Fibroblast of villous mesenchyme (primary cell): ENCODE measurements around the gene MPEG1. TPM values are rescaled to one million over a fixed set of nuclear protein-coding genes. Genes with fewer than 3 reads are reported as not detected.

Experiments used
- DNase-seq: peaks from one replicate; pipeline ENCODE4 v3.0.0-alpha.2; 2010; ENCODE audit warnings: low read depth
- H3K4me3 ChIP-seq: 2 replicates; pipeline ENCODE4 v1.5.1; 2011; ENCODE audit warnings: low read depth, mild to moderate bottlenecking, low read length
- total RNA-seq: library from RNA; depleted of rRNA; stranded (reverse); fragments of >200 nt; gene quantifications from 2 replicates; pipeline ENCODE4 v1.2.3, GENCODE V29; 2012
- TF ChIP-seq, protein P1 (sequence below): IDR thresholded peaks from 2 replicates; pipeline ENCODE4 v1.5.1; 2012; ENCODE audit warnings: low read depth, mild to moderate bottlenecking, low read length; ENCODE audit not compliant: insufficient read depth

Gene MPEG1
- total RNA-seq, 1 donor, result not detected

DNA sequence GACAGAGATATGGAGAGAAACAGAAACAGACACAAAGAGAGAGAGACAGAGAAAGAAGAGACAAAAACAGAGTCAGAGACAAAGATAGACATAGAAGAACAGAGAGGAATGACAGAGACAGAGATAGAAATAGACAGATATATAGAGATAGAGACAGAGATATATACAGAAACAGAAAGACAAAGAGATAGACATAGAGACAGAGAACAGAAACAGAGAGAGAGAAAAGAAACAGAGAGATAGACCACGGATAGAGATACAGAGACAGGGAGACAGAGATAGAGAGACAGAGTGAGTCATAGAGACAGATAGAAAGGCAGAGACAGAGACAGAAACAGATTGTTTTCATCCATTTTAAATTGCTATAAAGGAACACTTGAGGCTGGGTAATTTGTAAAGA, 12.3 kb upstream of the MPEG1 start:
- TF ChIP-seq, protein P1, sequence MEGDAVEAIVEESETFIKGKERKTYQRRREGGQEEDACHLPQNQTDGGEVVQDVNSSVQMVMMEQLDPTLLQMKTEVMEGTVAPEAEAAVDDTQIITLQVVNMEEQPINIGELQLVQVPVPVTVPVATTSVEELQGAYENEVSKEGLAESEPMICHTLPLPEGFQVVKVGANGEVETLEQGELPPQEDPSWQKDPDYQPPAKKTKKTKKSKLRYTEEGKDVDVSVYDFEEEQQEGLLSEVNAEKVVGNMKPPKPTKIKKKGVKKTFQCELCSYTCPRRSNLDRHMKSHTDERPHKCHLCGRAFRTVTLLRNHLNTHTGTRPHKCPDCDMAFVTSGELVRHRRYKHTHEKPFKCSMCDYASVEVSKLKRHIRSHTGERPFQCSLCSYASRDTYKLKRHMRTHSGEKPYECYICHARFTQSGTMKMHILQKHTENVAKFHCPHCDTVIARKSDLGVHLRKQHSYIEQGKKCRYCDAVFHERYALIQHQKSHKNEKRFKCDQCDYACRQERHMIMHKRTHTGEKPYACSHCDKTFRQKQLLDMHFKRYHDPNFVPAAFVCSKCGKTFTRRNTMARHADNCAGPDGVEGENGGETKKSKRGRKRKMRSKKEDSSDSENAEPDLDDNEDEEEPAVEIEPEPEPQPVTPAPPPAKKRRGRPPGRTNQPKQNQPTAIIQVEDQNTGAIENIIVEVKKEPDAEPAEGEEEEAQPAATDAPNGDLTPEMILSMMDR, result no peak
- DNase-seq, result no peak
- H3K4me3 ChIP-seq, result no peak overlapping the region

DNA sequence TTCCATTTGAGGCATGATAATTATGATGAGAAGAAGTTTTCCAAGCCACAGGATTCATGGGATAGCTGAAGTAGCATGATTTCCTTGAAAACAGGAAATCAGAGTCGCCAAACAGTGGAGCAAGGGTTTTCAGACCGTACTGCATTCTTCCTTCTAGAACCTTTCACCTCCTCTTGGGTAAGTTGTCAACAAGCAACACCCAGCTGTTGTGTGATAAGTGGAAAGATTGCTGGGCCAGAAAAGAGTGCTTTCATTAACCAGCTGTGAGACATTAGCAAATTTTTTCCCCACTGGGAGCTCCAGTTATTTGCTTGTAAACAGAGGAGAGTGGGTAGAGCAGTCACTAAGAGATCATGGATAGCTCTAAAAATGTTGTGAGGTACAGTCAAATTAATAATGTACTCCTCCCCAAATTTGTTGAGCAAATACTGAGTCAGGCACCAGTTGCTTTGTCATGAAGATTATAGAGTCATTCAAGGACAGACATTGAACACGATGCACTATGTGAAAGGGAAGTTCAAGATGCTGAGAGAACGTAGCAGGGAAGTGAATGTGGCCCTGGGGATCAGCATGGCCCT, 11.7 kb upstream of the MPEG1 start:
- H3K4me3 ChIP-seq, result no peak overlapping the region
- DNase-seq, result peak; percentile 83
- TF ChIP-seq, protein P1, result no peak

DNA sequence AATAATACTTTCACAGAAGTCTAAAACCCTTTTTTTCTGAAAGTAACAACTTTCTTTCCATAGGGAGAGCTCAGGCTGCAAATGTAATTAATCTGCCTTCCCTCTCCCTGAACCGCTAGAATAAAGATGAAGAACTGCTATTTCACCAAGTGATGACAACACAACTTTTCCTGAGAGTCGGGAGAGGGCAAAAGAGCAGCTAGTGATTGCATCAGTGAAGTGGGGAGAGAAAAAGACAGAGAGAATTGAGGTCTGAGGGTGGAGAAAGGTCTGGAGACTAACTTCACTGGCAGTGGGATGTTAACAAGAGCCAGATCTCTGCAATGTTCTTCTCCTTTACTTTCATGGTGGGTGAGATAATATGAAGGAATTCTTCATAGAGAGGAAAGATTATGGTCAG, 10.9 kb upstream of the MPEG1 start:
- H3K4me3 ChIP-seq, result no peak overlapping the region
- DNase-seq, result peak; percentile 57
- TF ChIP-seq, protein P1, result no peak

DNA sequence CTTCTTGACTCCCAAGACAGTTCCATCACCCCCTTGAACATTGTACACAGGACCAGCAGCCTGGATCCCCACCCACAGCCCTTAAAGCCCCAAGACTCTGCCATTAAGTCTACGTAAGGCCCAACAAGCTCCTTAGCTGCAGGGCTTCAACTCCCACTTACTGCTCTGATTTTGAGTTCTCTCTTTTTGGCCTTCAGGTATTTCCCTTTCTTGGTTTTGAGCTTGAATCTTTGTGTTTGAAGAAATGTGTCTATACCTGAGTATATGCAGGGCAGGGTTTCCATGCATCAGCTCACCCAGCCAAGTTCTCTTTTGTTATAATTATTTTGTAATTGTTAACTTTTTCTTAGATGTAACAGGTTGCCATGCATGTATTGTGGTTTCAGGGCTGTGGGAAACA, 10.4 kb upstream of the MPEG1 start:
- TF ChIP-seq, protein P1, result no peak
- no peak for DNase-seq
- no peak overlapping the region for H3K4me3 ChIP-seq

DNA sequence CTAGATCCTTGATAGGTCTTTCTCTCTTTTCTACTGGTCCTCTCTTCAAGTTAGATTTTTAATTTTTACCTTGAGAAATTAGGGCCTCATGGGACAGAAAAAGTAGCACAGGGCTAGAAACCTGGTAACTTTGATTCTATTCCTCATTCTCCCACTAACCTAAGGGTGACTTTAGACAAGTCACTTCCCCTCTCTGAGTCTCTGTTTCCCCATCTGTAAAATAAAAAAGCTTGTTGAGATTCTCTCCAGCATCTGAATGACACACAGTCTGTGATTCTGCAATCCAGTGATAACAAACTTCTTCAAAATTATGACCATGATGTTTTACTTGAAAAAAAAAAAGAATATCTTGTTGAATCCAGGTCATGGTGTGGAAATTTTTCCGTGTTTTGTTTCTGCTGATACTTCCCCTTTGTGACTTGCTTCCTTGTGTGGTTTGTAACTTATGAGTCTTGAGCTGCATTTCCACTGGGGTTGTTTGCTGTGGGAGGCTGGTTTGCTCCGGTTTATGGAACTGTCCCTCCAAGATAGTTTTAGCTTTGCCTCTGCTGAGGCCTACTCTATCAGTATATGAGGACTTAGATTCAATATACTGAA, 9.8 kb upstream of the MPEG1 start:
- no peak for DNase-seq
- no peak overlapping the region for H3K4me3 ChIP-seq
- TF ChIP-seq, protein P1, result no peak

DNA sequence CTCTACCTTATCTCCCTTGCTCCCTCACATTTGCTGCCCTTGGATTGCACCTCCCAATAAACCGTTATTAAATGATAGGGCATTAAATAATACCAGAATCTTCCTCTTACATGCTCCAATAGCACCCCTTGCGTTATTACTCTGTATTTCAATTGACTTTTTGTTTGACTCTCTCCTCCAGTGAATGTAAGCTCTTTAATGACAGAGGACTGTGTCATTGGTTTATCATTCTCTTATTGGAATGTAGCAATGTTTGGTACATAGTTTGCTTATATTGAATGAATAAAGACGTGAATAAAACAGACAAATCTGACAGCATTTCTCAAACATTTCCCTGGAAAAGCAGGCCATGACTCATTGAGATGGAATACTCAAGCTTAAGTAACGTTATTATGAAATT, 8.7 kb upstream of the MPEG1 start:
- TF ChIP-seq, protein P1, result no peak
- peak; percentile 76 for DNase-seq
- H3K4me3 ChIP-seq, result no peak overlapping the region

DNA sequence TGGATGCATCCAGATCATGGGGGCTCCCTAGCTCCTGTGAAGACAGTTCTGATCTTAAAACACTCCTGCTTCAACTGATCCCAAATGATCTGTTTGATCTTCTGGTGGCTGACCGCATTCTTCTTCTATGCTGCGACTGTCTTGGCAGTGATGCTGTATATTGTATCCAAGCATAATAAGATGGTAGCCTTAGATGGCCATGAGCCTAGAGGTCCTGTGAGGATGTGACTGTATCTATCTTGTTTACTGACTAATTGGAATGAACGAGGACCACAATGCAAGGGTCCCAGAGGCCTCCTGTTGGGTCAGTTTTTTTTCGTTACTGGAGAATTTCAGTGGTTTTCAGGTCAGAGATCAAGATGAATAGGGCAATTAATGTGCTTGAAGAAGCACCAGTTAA, 7.1 kb upstream of the MPEG1 start:
- DNase-seq, result no peak
- TF ChIP-seq, protein P1, result no peak
- no peak overlapping the region for H3K4me3 ChIP-seq
